Nephron (organoid): ENCODE data around the gene GSK3A.
"Not testable (repeated sequence)": the region's sequence is repeated elsewhere in the genome, so short reads cannot be mapped to it uniquely, and the experiment has no call there.

Experiments
- H3K27ac Mint-ChIP-seq, 3 experiments: 2 replicates each; pipeline ENCODE4 v1.8.0; 2020; ENCODE audit warnings: mixed read lengths in 3 of 3, mild to moderate bottlenecking in 2 of 3, moderate library complexity in 1 of 3
- H3K27me3 Mint-ChIP-seq: 2 replicates; pipeline ENCODE4 v1.8.0; 2021; ENCODE audit warnings: low read depth, mild to moderate bottlenecking, moderate library complexity, mixed read lengths
- H3K36me3 Mint-ChIP-seq: 2 replicates; pipeline ENCODE4 v1.8.0; 2020; ENCODE audit warnings: low read depth, mixed read lengths
- H3K4me1 Mint-ChIP-seq: 2 replicates; pipeline ENCODE4 v1.8.0; 2020; ENCODE audit warnings: mixed read lengths
- H3K4me3 Mint-ChIP-seq, 3 experiments: 2 replicates each; pipeline ENCODE4 v1.8.0; 2020; ENCODE audit warnings: mild to moderate bottlenecking in 3 of 3, mixed read lengths in 3 of 3, moderate library complexity in 2 of 3
- H3K9me3 Mint-ChIP-seq: 2 replicates; pipeline ENCODE4 v1.8.0; 2020; ENCODE audit warnings: mixed read lengths
- TF ChIP-seq, protein P1 (sequence below), 3 experiments: fragments of 200-600 bp; sonication (generic); IDR thresholded peaks; one replicate each; pipeline ENCODE4 v1.5.0; 2021; ENCODE audit warnings: antibody characterized with exemption in 3 of 3; ENCODE audit not compliant: unreplicated experiment in 3 of 3

Gene GSK3A

DNA sequence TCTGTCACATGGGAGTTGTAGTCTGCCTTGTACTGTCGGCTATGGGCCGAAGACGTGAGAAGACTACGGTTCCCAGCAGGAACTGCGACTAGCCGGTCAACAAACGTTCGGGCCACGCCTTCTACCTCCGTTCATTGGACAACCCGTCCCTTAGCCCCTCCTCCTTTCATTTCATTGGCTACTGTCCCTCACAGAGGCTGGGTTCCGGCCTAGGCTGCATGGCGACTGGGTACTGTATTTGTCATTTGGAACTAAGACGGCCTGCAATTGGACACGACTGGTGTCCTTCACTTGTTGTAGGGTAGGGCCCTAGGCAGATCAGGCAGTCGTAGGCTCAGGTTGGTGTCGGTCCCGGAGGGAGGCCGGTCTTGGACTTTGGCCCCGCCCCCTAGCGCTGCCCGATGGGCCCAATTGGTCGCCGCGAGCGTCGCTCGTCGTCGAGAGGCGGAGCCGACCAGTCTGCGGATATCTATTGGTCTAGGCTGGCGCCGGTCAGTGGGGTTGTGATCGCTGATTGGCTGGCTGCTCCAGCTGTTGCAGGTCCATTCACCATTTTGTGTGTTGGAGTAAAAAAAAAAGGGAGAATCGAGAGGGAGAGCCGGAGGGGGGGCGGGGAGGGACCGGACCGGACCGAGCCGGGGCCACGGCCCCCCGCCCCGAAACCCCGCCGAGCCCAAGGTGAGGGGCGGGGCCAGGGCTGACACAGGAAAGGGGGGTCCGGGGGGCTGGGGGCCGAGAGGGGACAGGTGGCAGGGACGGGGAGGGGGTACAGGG, 26.5 kb upstream of the GSK3A start, which contains the start of gene CIC:
CIC (plus strand) TSS at position 549 of the 774 bp plus-strand sequence. CDS start 2,532 bp downstream, outside the sequence.
- Mint-ChIP-seq H3K27me3 (no peaks in the 10 kb centered on the region), H3K36me3 (peaks cover 4% of the 10 kb centered on the region), H3K4me1 (peaks cover 25% of the 10 kb centered on the region), H3K9me3 (no peaks in the 10 kb centered on the region), H3K4me3 (peak within 1 kb of the TSS in 1 of 3 experiments; percentile 89), H3K27ac (peak within 1 kb of the TSS in 1 of 3 experiments; percentile 86)
- TF ChIP-seq, protein P1, sequence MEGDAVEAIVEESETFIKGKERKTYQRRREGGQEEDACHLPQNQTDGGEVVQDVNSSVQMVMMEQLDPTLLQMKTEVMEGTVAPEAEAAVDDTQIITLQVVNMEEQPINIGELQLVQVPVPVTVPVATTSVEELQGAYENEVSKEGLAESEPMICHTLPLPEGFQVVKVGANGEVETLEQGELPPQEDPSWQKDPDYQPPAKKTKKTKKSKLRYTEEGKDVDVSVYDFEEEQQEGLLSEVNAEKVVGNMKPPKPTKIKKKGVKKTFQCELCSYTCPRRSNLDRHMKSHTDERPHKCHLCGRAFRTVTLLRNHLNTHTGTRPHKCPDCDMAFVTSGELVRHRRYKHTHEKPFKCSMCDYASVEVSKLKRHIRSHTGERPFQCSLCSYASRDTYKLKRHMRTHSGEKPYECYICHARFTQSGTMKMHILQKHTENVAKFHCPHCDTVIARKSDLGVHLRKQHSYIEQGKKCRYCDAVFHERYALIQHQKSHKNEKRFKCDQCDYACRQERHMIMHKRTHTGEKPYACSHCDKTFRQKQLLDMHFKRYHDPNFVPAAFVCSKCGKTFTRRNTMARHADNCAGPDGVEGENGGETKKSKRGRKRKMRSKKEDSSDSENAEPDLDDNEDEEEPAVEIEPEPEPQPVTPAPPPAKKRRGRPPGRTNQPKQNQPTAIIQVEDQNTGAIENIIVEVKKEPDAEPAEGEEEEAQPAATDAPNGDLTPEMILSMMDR (IDR thresholded peaks at IDR 0.05; ENCODE audit: unreplicated experiment in 3 of 3), result no peak

DNA sequence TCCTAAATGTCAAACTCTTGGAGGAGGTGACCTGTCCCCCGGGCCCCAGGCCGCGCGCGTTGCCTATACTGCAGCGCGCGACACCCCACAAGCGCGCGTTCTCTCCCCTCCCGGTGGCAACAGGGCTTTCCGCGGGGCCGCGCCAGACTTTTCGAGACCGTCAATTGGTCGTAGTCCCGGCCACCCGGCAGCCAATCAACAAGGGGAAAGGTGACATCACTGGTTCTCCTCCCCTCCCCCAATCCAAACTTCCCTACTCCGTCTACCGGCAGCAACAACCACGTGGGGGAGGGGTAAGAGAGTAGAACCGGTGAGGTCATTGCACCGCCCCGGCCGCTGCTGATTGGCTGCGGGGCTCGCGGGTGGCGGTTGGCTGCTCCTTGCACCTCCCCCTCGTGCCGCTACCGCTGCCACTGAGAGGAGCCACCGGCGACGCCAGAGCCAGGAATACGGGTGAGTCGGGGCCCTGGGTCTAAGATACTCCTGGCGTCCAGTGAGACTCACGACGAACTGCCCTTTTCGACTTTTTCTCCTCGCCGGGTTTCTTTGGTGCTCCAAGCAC, 25.8 kb upstream of the GSK3A start:
- Mint-ChIP-seq H3K4me1 (peaks cover 25% of the 10 kb centered on the region), H3K36me3 (peaks cover 3% of the 10 kb centered on the region), H3K27ac (no peak overlapping the region), H3K9me3 (no peaks in the 10 kb centered on the region), H3K27me3 (no peaks in the 10 kb centered on the region), H3K4me3 (no peak overlapping the region)
- TF ChIP-seq, protein P1 (IDR thresholded peaks at IDR 0.05; ENCODE audit: unreplicated experiment in 3 of 3), result no peak

DNA sequence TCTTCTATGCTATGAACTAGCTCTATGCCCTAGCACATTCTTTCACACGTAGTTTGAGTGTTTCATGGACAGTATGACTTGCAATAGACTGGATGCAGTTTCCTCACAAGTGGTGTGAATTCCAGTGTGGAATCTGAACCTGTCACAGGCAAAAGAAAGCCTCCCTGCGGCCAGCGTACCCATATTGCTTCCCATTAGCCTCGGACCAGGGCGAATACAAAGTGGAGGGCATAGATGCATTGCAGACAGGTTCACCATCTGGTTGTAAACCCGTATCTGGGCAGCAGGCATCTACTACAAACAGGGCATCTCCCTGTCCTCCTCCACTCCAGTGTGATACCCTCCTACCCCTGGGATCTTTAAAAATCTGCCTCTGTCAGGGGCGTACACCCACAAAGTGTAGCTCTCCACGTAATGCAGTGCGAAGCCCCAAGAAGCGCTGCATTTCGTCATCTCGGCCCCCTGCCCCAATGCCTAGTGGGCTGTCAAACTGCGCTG, 25.3 kb upstream of the GSK3A start:
- TF ChIP-seq, protein P1 (IDR thresholded peaks at IDR 0.05; ENCODE audit: unreplicated experiment in 3 of 3), result no peak
- Mint-ChIP-seq H3K36me3 (no peaks in the 10 kb centered on the region), H3K9me3 (no peaks in the 10 kb centered on the region), H3K4me3 (no peak overlapping the region), H3K27ac (no peak overlapping the region), H3K4me1 (peaks cover 25% of the 10 kb centered on the region), H3K27me3 (no peaks in the 10 kb centered on the region)

DNA sequence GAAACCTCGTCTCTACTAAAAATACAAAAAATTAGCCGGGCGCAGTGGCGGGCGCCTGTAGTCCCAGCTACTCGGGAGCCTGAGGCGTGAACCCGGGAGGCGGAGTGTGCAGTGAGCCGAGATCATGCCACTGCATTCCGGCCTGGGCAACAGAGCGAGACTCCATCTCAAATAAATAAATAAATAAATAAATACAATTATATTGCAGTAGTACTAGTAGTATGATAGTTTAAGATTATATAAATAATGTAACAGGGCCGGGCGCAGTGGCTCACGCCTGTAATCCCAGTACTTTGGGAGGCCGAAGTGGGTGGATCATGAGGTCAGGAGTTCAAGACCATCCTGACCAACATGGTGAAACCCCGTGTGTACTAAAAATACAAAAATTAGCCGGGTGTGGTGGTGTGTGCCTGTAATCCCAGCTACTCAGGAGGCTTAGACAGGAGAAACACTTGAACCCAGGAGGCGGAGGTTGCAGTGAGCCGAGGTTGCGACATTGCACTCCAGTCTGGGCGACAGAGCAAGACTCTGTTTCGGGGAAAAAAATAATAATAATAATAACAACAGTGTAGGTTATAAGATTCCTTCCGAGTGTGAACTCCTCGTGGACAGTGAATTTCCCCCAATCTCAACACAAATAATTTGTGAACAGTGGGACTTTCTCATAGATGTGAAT, 24.7 kb upstream of the GSK3A start:
- Mint-ChIP-seq H3K4me3 (peak overlapping the region in 2 of 3 experiments; percentile 57 to 64), H3K4me1 (peaks cover 25% of the 10 kb centered on the region)
- not testable (repeated sequence) for H3K27me3 Mint-ChIP-seq, H3K36me3 Mint-ChIP-seq, H3K9me3 Mint-ChIP-seq, H3K27ac Mint-ChIP-seq

DNA sequence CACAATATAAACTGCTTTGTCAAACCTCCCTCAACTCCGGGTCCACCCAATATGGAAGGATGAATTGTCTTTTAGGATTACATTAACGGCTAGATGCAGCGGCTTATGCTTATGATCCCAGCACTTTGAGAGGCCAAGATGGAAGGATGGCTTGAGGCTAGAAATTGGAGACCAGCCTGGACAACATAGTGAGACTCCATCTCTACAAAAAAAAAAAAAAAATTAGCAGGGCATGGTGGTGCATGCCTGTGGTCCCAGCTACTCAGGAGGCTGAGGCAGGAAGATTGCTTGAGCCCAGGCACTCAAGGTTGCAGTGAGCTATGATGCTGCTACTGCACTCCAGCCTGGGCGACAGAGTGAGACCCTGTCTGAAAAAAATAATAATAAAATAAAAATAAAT, 23.7 kb upstream of the GSK3A start:
- H3K9me3 Mint-ChIP-seq, result not testable (repeated sequence)
- peak overlapping the region in 2 of 3 experiments; percentile 9 to 31 for H3K4me3 Mint-ChIP-seq
- H3K27ac Mint-ChIP-seq, result peak overlapping the region in 1 of 3 experiments; percentile 4

DNA sequence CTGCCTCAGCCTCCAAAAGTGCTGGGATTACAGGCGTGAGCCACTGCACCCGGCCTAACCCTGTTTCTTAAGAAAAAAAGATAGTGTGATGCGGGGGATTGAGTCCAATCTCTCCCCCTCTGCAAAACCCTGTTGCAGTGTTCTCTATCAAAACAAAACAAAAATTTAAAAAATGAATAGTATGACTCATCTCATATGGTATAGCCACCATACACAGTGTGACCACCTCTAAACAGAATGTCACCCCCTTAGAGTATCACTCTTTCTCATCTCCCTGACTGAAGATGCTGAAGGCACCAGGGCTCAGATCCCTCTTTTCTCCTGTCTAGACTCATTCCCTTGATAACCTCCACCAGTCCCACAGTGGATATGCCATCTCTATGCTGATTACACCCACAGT, 19.4 kb upstream of the GSK3A start:
- Mint-ChIP-seq H3K27ac (no peak overlapping the region), H3K36me3 (no peaks in the 10 kb centered on the region), H3K4me3 (no peak overlapping the region), H3K4me1 (peaks cover 1% of the 10 kb centered on the region), H3K27me3 (no peaks in the 10 kb centered on the region), H3K9me3 (no peaks in the 10 kb centered on the region)
- TF ChIP-seq, protein P1 (IDR thresholded peaks at IDR 0.05; ENCODE audit: unreplicated experiment in 3 of 3), result no peak

More for the DNA sequence above, 23.7 kb upstream of the GSK3A start:
- H3K36me3 Mint-ChIP-seq, H3K27me3 Mint-ChIP-seq: not testable (repeated sequence)
- peaks cover 21% of the 10 kb centered on the region for H3K4me1 Mint-ChIP-seq

DNA sequence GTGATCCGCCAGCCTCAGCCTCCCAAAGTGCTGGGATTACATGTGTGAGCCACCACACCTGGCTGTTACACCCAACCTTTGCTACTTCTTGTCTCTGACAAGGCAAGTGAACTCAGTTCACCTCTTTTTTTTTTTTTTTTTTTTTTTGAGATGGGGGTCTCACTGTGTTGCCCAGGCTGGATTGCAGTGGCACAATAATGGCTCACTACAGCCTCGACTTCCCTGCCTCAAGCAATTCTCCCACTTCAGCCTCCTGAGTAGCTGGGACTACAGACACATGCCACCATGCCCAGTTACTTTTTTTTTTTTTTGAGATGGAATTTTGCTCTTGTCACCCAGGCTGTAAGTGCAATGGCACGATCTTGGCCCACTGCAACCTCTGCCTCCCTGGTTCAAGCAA, 15.4 kb upstream of the GSK3A start:
- not testable (repeated sequence) for H3K27ac Mint-ChIP-seq, H3K4me1 Mint-ChIP-seq, H3K9me3 Mint-ChIP-seq, H3K27me3 Mint-ChIP-seq, H3K36me3 Mint-ChIP-seq
- H3K4me3 Mint-ChIP-seq, result peak overlapping the region in 1 of 3 experiments; percentile 21
